ENCODE results near the gene BICC1. TPM values are rescaled to one million over a fixed set of nuclear protein-coding genes. Genes with fewer than 3 reads are reported as not detected.

BICC1 gene
- total RNA-seq, 1 donor from 2014 or later = 0.12 TPM

GRCh38 chr10:58621379-58622077, 108.9 kb downstream of the BICC1 start:
- Mint-ChIP-seq H3K4me3 (ENCODE audit: unreplicated experiment) (no peak overlapping the region), H3K9me3 (ENCODE audit: unreplicated experiment) (peaks cover 1% of the 10 kb centered on the region), H3K36me3 (ENCODE audit: unreplicated experiment) (no peaks in the 10 kb centered on the region), H3K4me1 (ENCODE audit: low read depth, unreplicated experiment) (no peaks in the 10 kb centered on the region), H3K27me3 (ENCODE audit: unreplicated experiment) (no peaks in the 10 kb centered on the region), H3K27ac (ENCODE audit: unreplicated experiment) (no peak overlapping the region)
- no peak for TF ChIP-seq CTCF (IDR thresholded peaks at IDR 0.05; ENCODE audit: partially characterized antibody, unreplicated experiment)
- DNase-seq = no peak

GRCh38 chr10:58622246-58622645, 109.6 kb downstream of the BICC1 start:
- no peak overlapping the region for H3K4me3 Mint-ChIP-seq (ENCODE audit: unreplicated experiment)
- no peak for TF ChIP-seq CTCF (IDR thresholded peaks at IDR 0.05; ENCODE audit: partially characterized antibody, unreplicated experiment)
- no peaks in the 10 kb centered on the region for H3K4me1 Mint-ChIP-seq (ENCODE audit: low read depth, unreplicated experiment)
- no peaks in the 10 kb centered on the region for H3K36me3 Mint-ChIP-seq (ENCODE audit: unreplicated experiment)
- no peak overlapping the region for H3K27ac Mint-ChIP-seq (ENCODE audit: unreplicated experiment)
- DNase-seq = no peak
- H3K9me3 Mint-ChIP-seq (ENCODE audit: unreplicated experiment) = peaks cover 1% of the 10 kb centered on the region
- H3K27me3 Mint-ChIP-seq (ENCODE audit: unreplicated experiment) = no peaks in the 10 kb centered on the region

- H3K36me3 Mint-ChIP-seq (ENCODE audit: unreplicated experiment) = no peaks in the 10 kb centered on the region
- no peak overlapping the region for H3K4me3 Mint-ChIP-seq (ENCODE audit: unreplicated experiment)
- H3K4me1 Mint-ChIP-seq (ENCODE audit: low read depth, unreplicated experiment) = no peaks in the 10 kb centered on the region
- TF ChIP-seq CTCF (IDR thresholded peaks at IDR 0.05; ENCODE audit: partially characterized antibody, unreplicated experiment) = no peak
- no peaks in the 10 kb centered on the region for H3K27me3 Mint-ChIP-seq (ENCODE audit: unreplicated experiment)
- no peak overlapping the region for H3K27ac Mint-ChIP-seq (ENCODE audit: unreplicated experiment)
- H3K9me3 Mint-ChIP-seq (ENCODE audit: unreplicated experiment) = no peaks in the 10 kb centered on the region
- no peak for DNase-seq
These were observed 112.4 kb downstream of the BICC1 start for GRCh38 chr10:58625070-58625469.

- H3K9me3 Mint-ChIP-seq (ENCODE audit: unreplicated experiment) = no peaks in the 10 kb centered on the region
- DNase-seq = no peak
- H3K4me1 Mint-ChIP-seq (ENCODE audit: low read depth, unreplicated experiment) = no peaks in the 10 kb centered on the region
- no peaks in the 10 kb centered on the region for H3K36me3 Mint-ChIP-seq (ENCODE audit: unreplicated experiment)
- no peaks in the 10 kb centered on the region for H3K27me3 Mint-ChIP-seq (ENCODE audit: unreplicated experiment)
- H3K4me3 Mint-ChIP-seq (ENCODE audit: unreplicated experiment) = no peak overlapping the region
- H3K27ac Mint-ChIP-seq (ENCODE audit: unreplicated experiment) = no peak overlapping the region
- no peak for TF ChIP-seq CTCF (IDR thresholded peaks at IDR 0.05; ENCODE audit: partially characterized antibody, unreplicated experiment)
These were observed 114.7 kb downstream of the BICC1 start for GRCh38 chr10:58627392-58627791.

- H3K27ac Mint-ChIP-seq (ENCODE audit: unreplicated experiment) = no peak overlapping the region
- H3K27me3 Mint-ChIP-seq (ENCODE audit: unreplicated experiment) = no peaks in the 10 kb centered on the region
These were observed 119.0 kb downstream of the BICC1 start for GRCh38 chr10:58631715-58632114.

More at GRCh38 chr10:58631715-58632114, 119.0 kb downstream of the BICC1 start:
- Mint-ChIP-seq H3K4me3 (ENCODE audit: unreplicated experiment) (no peak overlapping the region), H3K4me1 (ENCODE audit: low read depth, unreplicated experiment) (no peaks in the 10 kb centered on the region), H3K9me3 (ENCODE audit: unreplicated experiment) (no peaks in the 10 kb centered on the region), H3K36me3 (ENCODE audit: unreplicated experiment) (no peaks in the 10 kb centered on the region)
- TF ChIP-seq CTCF (IDR thresholded peaks at IDR 0.05; ENCODE audit: partially characterized antibody, unreplicated experiment) = no peak
- no peak for DNase-seq

Data from glutamatergic neuron (in vitro differentiated cells).